RCC 7860 (cell line): ENCODE data around the gene ZNF296.
"Not testable (repeated sequence)": the region's sequence is repeated elsewhere in the genome, so short reads cannot be mapped to it uniquely, and the experiment has no call there.

Experiments used
- DNase-seq: peaks from one replicate; pipeline ENCODE4 v3.0.0-alpha.2; 2015; ENCODE audit warnings: low spot score
- FAIRE-seq: peaks from 2 replicates; lab custom pipeline; 2012; peaks lifted over from hg19 to GRCh38; lab: Jason Lieb, UNC

ZNF296 gene

GRCh38 chr19:45076029-45076850, at the start of gene ZNF296:
TSS of gene ZNF296 (minus strand) at chr19:45076478. CDS start at chr19:45076373, 105 bp downstream.
- DNase-seq: peak; percentile 47

GRCh38 chr19:45125360-45125759, 49.1 kb upstream of the ZNF296 start:
- DNase-seq (no peak), FAIRE-seq (no peak)

More at GRCh38 chr19:45076029-45076850, at the start of gene ZNF296:
- FAIRE-seq: no peak

GRCh38 chr19:45124021-45124420, 47.7 kb upstream of the ZNF296 start:
- DNase-seq (no peak), FAIRE-seq (no peak)

- no peak for FAIRE-seq
- no peak for DNase-seq
These were observed 47.2 kb upstream of the ZNF296 start for GRCh38 chr19:45123440-45123850.

GRCh38 chr19:45122832-45123231, 46.6 kb upstream of the ZNF296 start:
- FAIRE-seq (no peak), DNase-seq (no peak)

GRCh38 chr19:45121827-45122345, 45.6 kb upstream of the ZNF296 start:
- no peak for DNase-seq
- FAIRE-seq: no peak

- no peak for DNase-seq
- no peak for FAIRE-seq
These were observed 43.3 kb upstream of the ZNF296 start for GRCh38 chr19:45119582-45119981.

GRCh38 chr19:45118591-45119355, 42.5 kb upstream of the ZNF296 start:
- FAIRE-seq, DNase-seq: not testable (repeated sequence)

- no peak for FAIRE-seq
- DNase-seq: no peak
These were observed 41.8 kb upstream of the ZNF296 start for GRCh38 chr19:45118106-45118505.

GRCh38 chr19:45117671-45118070, 41.4 kb upstream of the ZNF296 start:
- FAIRE-seq (no peak), DNase-seq (no peak)

GRCh38 chr19:45117167-45117594, 40.9 kb upstream of the ZNF296 start:
- DNase-seq (no peak), FAIRE-seq (no peak)

GRCh38 chr19:45115809-45116615, 39.7 kb upstream of the ZNF296 start:
- DNase-seq (no peak), FAIRE-seq (no peak)

- no peak for FAIRE-seq
- DNase-seq: no peak
These were observed 37.8 kb upstream of the ZNF296 start for GRCh38 chr19:45114116-45114515.

GRCh38 chr19:45113628-45114027, 37.4 kb upstream of the ZNF296 start:
- FAIRE-seq (no peak), DNase-seq (no peak)

GRCh38 chr19:45112111-45112827, 36.0 kb upstream of the ZNF296 start:
- DNase-seq (no peak), FAIRE-seq (no peak)

GRCh38 chr19:45110851-45111266, 34.6 kb upstream of the ZNF296 start:
- FAIRE-seq: no peak
- DNase-seq: no peak

GRCh38 chr19:45107621-45108150, 31.4 kb upstream of the ZNF296 start:
- DNase-seq (no peak), FAIRE-seq (no peak)

- DNase-seq, FAIRE-seq: not testable (repeated sequence)
These were observed 30.1 kb upstream of the ZNF296 start for GRCh38 chr19:45106363-45106762.

- DNase-seq (no peak), FAIRE-seq (no peak)
These were observed 28.5 kb upstream of the ZNF296 start for GRCh38 chr19:45104658-45105349.
